Measurements from ENCODE around the gene CRYGN.

The CRYGN gene

DNA sequence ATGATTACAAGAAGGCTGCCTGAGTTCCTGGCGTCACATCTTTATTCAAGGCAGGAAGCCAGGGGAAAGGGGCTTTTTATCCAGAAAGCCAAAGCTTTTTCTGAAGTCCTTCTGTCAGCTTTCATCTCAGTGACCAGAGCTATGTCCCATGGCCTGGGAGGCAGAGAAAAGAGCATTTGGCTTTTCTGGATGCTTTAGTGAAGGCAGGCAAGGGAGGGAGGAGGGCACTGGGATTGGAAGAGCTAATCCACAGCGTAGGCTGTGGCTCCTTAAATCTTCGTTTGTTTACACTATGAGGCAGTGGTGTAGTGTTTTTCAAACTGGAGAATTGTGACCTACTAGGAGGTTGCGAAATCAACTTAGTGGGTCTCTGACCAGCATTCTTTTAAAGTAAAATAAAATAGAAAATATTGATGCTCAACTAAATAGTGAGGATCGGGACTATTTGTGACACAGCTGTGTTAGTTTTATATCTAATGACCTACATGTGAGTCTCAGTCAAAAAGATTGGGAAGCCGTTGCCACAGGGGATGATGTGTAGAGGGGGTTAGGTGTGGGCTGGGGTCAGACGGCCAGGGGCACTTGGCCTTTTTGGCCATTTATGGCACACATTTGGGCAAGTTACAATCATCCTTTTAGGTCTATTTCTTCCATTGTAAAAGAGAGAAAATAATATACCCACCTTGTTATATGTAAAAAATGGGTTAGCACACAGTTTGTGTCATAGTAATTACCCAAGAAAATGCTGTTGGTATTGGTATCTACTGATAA is 14.1 kb downstream of the CRYGN start:
- no peak for DNase-seq (ENCODE audit: low read depth, low spot score)
- CTCF ChIA-PET, result interaction anchor here (0.6 to 2.7 kb wide), 4 partner anchors 11 to 110 kb away, joined by 3 to 10 read pairs (median 4); no protein-coding TSS in a partner anchor
- no peak overlapping the region for H3K4me3 ChIP-seq (ENCODE audit: low read depth, low read length)
- TF ChIP-seq, protein P1, sequence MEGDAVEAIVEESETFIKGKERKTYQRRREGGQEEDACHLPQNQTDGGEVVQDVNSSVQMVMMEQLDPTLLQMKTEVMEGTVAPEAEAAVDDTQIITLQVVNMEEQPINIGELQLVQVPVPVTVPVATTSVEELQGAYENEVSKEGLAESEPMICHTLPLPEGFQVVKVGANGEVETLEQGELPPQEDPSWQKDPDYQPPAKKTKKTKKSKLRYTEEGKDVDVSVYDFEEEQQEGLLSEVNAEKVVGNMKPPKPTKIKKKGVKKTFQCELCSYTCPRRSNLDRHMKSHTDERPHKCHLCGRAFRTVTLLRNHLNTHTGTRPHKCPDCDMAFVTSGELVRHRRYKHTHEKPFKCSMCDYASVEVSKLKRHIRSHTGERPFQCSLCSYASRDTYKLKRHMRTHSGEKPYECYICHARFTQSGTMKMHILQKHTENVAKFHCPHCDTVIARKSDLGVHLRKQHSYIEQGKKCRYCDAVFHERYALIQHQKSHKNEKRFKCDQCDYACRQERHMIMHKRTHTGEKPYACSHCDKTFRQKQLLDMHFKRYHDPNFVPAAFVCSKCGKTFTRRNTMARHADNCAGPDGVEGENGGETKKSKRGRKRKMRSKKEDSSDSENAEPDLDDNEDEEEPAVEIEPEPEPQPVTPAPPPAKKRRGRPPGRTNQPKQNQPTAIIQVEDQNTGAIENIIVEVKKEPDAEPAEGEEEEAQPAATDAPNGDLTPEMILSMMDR (IDR thresholded peaks at IDR 0.05; ENCODE audit: insufficient read depth, low read length, missing control alignments), result no peak
- POLR2A ChIA-PET, result no interaction called here

- ChIA-PET POLR2A (no interaction called here), CTCF (no interaction called here)
- no peak for DNase-seq (ENCODE audit: low read depth, low spot score)
- no peak overlapping the region for H3K4me3 ChIP-seq (ENCODE audit: low read depth, low read length)
- TF ChIP-seq, protein P1 (IDR thresholded peaks at IDR 0.05; ENCODE audit: insufficient read depth, low read length, missing control alignments), result no peak
These were observed 15.1 kb downstream of the CRYGN start for GRCh38 chr7:151424799-151425198.

GRCh38 chr7:151423936-151424335 is 16.0 kb downstream of the CRYGN start:
- no peak overlapping the region for H3K4me3 ChIP-seq (ENCODE audit: low read depth, low read length)
- DNase-seq (ENCODE audit: low read depth, low spot score), result no peak
- CTCF ChIA-PET, result interaction anchor here (1.6 to 1.7 kb wide), 2 partner anchors 25 to 109 kb away, joined by 4 to 5 read pairs; no protein-coding TSS in a partner anchor
- TF ChIP-seq, protein P1 (IDR thresholded peaks at IDR 0.05; ENCODE audit: insufficient read depth, low read length, missing control alignments), result no peak
- POLR2A ChIA-PET, result no interaction called here

DNA sequence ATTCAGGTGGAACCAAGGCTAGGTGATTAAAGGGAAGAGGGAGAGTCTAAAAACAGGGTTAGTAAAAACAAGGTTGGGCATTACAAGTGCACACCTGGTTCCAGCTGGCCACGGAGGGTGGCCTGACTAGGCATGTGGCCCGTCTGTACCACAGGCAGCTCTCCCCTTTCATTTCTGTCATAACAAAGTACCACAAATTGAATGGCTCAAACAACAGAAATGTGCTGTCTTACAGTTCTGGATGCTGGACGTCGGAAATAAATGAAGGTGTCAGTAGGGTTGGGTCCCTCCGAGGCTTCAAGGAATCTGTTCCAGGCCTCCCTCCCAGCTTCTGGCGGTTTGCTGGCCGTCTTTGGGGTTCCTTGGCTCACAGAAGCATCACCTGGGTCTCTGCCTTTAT is 16.7 kb downstream of the CRYGN start:
- ChIA-PET POLR2A (no interaction called here), CTCF (interaction anchor here (1.4 to 1.7 kb wide), 3 partner anchors 26 to 108 kb away, joined by 4 to 5 read pairs (median 4); no protein-coding TSS in a partner anchor)
- TF ChIP-seq, protein P1 (IDR thresholded peaks at IDR 0.05; ENCODE audit: insufficient read depth, low read length, missing control alignments), result no peak
- H3K4me3 ChIP-seq (ENCODE audit: low read depth, low read length), result no peak overlapping the region
- no peak for DNase-seq (ENCODE audit: low read depth, low spot score)

DNA sequence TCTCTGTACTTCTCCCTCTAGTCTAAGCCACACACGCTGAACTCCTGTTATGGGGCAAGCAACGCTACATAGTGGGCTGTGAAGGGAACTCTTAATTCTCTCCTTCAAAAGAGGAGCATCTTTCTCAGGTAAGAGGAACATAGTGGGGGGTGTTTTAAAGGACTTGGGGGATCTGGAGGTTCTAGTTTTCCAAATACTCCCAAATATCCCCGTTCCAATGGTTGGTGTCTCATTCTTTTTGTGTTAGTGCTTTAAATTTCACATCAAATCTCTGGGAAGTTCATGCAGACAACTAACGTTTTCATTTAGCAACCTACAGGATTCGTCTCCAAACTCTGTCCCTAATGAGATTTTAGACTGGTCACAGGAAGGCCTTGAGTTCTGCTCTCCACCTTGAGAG is 17.7 kb downstream of the CRYGN start:
- POLR2A ChIA-PET, result no interaction called here
- H3K4me3 ChIP-seq (ENCODE audit: low read depth, low read length), result no peak overlapping the region
- no peak for DNase-seq (ENCODE audit: low read depth, low spot score)
- CTCF ChIA-PET, result interaction anchor here (1.4 to 1.7 kb wide), 3 partner anchors 27 to 107 kb away, joined by 4 to 5 read pairs (median 4); no protein-coding TSS in a partner anchor
- TF ChIP-seq, protein P1 (IDR thresholded peaks at IDR 0.05; ENCODE audit: insufficient read depth, low read length, missing control alignments), result no peak

GRCh38 chr7:151420144-151420543 is 19.8 kb downstream of the CRYGN start:
- H3K4me3 ChIP-seq (ENCODE audit: low read depth, low read length), result no peak overlapping the region
- ChIA-PET POLR2A (no interaction called here), CTCF (interaction anchor here (1.0 to 1.9 kb wide), 2 partner anchors 29 to 52 kb away, joined by 3 to 4 read pairs; no protein-coding TSS in a partner anchor)
- DNase-seq (ENCODE audit: low read depth, low spot score), result no peak
- TF ChIP-seq, protein P1 (IDR thresholded peaks at IDR 0.05; ENCODE audit: insufficient read depth, low read length, missing control alignments), result no peak

Measured in AG04449 (cell line).